HEK293 (cell line): ENCODE data around the gene ANXA10.

Source experiments
- BCL11A ChIP-seq: fragments of 450-650 bp; formaldehyde crosslinking; IDR thresholded peaks from 2 replicates; pipeline ENCODE4 v1.5.1; 2016; ENCODE audit warnings: low read depth, missing biosample characterization, missing genetic modification characterization
- KLF16 ChIP-seq: fragments of 450-650 bp; formaldehyde crosslinking; IDR thresholded peaks from 2 replicates; pipeline ENCODE4 v1.5.1; 2017; ENCODE audit warnings: missing biosample characterization, missing genetic modification characterization
- MZF1 ChIP-seq: fragments of 450-650 bp; formaldehyde crosslinking; IDR thresholded peaks from 2 replicates; pipeline ENCODE4 v1.5.1; 2017; ENCODE audit warnings: missing biosample characterization, missing genetic modification characterization, borderline replicate concordance
- SP2 ChIP-seq: fragments of 450-650 bp; formaldehyde crosslinking; IDR thresholded peaks from 2 replicates; pipeline ENCODE4 v1.5.1; 2016; ENCODE audit warnings: missing biosample characterization, missing genetic modification characterization
- ZEB2 ChIP-seq: fragments of 450-650 bp; formaldehyde crosslinking; IDR thresholded peaks from 2 replicates; pipeline ENCODE4 v1.5.1; 2016; ENCODE audit warnings: missing biosample characterization, missing genetic modification characterization
- ZFHX2 ChIP-seq: fragments of 450-650 bp; formaldehyde crosslinking; conservative IDR thresholded peaks from 2 replicates; pipeline ENCODE4 v1.5.1; 2016; ENCODE audit warnings: missing biosample characterization, missing genetic modification characterization
- ZNF24 ChIP-seq: fragments of 450-650 bp; formaldehyde crosslinking; IDR thresholded peaks from 2 replicates; pipeline ENCODE4 v1.5.1; 2016; ENCODE audit warnings: missing biosample characterization, missing genetic modification characterization
- ZNF530 ChIP-seq: fragments of 450-650 bp; formaldehyde crosslinking; IDR thresholded peaks from 2 replicates; pipeline ENCODE4 v1.5.1; 2016; ENCODE audit warnings: low read depth, missing biosample characterization, missing genetic modification characterization
- TF ChIP-seq, protein P1 (sequence below): fragments of 450-650 bp; formaldehyde crosslinking; IDR thresholded peaks from 2 replicates; pipeline ENCODE4 v1.5.1; 2016; ENCODE audit warnings: missing biosample characterization, missing genetic modification characterization
- TF ChIP-seq, protein P2 (sequence below): fragments of 450-650 bp; formaldehyde crosslinking; IDR thresholded peaks from 2 replicates; pipeline ENCODE4 v1.5.1; 2016; ENCODE audit warnings: missing biosample characterization, missing genetic modification characterization
- TF ChIP-seq, protein P3 (sequence below): fragments of 450-650 bp; formaldehyde crosslinking; IDR thresholded peaks from 2 replicates; pipeline ENCODE4 v1.5.1; 2016; ENCODE audit warnings: missing biosample characterization, missing genetic modification characterization
- TF ChIP-seq, protein P4 (sequence below): fragments of 450-650 bp; formaldehyde crosslinking; IDR thresholded peaks from 2 replicates; pipeline ENCODE4 v1.5.1; 2016; ENCODE audit warnings: missing biosample characterization, missing genetic modification characterization

DNA sequence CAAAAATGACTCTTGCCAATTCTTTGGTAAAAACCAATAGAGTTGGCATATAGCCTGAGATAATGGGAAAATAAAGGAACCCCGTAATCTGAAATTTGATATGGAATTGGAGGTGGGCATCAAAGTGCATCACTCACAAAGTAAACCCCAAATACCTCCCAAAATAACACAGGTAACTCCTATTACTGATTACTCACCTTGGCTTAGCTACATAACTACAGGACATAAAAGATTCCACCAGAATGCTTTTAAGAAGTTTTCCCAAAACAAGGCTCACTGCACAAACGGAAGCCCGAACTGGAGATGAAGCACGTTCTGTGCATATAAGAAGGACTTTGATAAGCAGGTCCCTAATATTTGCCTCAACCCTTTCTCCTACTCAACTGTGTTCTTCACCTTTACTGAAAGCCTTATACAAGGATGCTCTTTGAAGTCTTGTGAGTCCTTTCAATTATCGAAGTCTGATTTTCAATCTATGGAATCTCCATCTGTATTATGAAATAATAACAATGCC, 14.6 kb upstream of the ANXA10 start:
- TF ChIP-seq, protein P1, sequence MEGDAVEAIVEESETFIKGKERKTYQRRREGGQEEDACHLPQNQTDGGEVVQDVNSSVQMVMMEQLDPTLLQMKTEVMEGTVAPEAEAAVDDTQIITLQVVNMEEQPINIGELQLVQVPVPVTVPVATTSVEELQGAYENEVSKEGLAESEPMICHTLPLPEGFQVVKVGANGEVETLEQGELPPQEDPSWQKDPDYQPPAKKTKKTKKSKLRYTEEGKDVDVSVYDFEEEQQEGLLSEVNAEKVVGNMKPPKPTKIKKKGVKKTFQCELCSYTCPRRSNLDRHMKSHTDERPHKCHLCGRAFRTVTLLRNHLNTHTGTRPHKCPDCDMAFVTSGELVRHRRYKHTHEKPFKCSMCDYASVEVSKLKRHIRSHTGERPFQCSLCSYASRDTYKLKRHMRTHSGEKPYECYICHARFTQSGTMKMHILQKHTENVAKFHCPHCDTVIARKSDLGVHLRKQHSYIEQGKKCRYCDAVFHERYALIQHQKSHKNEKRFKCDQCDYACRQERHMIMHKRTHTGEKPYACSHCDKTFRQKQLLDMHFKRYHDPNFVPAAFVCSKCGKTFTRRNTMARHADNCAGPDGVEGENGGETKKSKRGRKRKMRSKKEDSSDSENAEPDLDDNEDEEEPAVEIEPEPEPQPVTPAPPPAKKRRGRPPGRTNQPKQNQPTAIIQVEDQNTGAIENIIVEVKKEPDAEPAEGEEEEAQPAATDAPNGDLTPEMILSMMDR (tag by site-specific recombination): no peak
- TF ChIP-seq MZF1: no peak
- no peak for TF ChIP-seq ZEB2 (tag by site-specific recombination)
- TF ChIP-seq ZNF24 (tag by site-specific recombination): no peak
- TF ChIP-seq SP2 (tag by site-specific recombination): no peak
- no peak for TF ChIP-seq BCL11A (tag by site-specific recombination)
- TF ChIP-seq ZNF530 (tag by site-specific recombination): no peak
- no peak for TF ChIP-seq KLF16
- TF ChIP-seq, protein P2, sequence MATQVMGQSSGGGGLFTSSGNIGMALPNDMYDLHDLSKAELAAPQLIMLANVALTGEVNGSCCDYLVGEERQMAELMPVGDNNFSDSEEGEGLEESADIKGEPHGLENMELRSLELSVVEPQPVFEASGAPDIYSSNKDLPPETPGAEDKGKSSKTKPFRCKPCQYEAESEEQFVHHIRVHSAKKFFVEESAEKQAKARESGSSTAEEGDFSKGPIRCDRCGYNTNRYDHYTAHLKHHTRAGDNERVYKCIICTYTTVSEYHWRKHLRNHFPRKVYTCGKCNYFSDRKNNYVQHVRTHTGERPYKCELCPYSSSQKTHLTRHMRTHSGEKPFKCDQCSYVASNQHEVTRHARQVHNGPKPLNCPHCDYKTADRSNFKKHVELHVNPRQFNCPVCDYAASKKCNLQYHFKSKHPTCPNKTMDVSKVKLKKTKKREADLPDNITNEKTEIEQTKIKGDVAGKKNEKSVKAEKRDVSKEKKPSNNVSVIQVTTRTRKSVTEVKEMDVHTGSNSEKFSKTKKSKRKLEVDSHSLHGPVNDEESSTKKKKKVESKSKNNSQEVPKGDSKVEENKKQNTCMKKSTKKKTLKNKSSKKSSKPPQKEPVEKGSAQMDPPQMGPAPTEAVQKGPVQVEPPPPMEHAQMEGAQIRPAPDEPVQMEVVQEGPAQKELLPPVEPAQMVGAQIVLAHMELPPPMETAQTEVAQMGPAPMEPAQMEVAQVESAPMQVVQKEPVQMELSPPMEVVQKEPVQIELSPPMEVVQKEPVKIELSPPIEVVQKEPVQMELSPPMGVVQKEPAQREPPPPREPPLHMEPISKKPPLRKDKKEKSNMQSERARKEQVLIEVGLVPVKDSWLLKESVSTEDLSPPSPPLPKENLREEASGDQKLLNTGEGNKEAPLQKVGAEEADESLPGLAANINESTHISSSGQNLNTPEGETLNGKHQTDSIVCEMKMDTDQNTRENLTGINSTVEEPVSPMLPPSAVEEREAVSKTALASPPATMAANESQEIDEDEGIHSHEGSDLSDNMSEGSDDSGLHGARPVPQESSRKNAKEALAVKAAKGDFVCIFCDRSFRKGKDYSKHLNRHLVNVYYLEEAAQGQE (tag by site-specific recombination): no peak
- TF ChIP-seq, protein P3, sequence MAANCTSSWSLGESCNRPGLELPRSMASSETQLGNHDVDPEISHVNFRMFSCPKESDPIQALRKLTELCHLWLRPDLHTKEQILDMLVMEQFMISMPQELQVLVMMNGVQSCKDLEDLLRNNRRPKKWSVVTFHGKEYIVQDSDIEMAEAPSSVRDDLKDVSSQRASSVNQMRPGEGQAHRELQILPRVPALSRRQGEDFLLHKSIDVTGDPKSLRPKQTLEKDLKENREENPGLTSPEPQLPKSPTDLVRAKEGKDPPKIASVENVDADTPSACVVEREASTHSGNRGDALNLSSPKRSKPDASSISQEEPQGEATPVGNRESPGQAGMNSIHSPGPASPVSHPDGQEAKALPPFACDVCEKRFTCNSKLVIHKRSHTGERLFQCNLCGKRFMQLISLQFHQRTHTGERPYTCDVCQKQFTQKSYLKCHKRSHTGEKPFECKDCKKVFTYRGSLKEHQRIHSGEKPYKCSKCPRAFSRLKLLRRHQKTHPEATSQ (tag by site-specific recombination): no peak
- TF ChIP-seq, protein P4, sequence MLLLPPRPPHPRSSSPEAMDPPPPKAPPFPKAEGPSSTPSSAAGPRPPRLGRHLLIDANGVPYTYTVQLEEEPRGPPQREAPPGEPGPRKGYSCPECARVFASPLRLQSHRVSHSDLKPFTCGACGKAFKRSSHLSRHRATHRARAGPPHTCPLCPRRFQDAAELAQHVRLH (tag by site-specific recombination): no peak
- TF ChIP-seq ZFHX2 (tag by site-specific recombination): no peak
